NB4 (cell line): ENCODE results near the gene ITGA8.

Experiments used
- CTCF ChIP-seq: IDR thresholded peaks from one replicate; pipeline ENCODE4 v1.5.1; 2012; ENCODE audit warnings: low read depth, low read length
- MAX ChIP-seq: IDR thresholded peaks from 2 replicates; pipeline ENCODE4 v1.6.1; 2011; ENCODE audit warnings: low read depth, low read length

GRCh38 chr10:15630353-15630752 is 89.4 kb downstream of the ITGA8 start:
- no peak for TF ChIP-seq CTCF
- TF ChIP-seq MAX = no peak
